ENCODE measurements around the gene ZDHHC17.

DNA sequence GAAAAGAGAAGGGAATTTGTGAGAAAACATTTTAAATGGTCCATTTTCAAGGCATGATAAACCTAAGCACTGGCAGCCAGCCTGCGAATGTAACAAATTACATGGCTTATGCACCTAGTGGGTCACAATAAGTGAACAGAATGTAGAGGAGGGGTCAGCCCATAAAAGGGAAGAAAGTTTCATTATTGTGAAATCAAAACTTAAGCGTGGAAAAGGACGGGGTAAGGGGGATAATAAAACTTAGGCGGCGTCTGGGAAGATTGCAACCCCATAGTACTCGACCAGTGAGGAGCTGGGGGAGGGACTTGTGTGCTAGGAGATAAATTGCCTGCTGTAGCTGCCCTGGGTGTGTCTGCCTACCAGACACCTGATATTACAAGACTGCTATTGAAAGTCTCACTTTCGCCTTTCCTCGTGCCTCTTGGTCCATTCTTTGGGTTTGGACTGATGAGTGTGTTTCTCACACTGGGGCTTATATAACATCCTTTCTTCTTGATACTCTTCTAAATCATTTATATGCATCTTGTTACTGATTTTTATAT lies 40.6 kb downstream of the ZDHHC17 start:
- no peak for TF ChIP-seq RCOR1 (IDR thresholded peaks at IDR 0.05; ENCODE audit: low read length)
- TF ChIP-seq, protein P1, sequence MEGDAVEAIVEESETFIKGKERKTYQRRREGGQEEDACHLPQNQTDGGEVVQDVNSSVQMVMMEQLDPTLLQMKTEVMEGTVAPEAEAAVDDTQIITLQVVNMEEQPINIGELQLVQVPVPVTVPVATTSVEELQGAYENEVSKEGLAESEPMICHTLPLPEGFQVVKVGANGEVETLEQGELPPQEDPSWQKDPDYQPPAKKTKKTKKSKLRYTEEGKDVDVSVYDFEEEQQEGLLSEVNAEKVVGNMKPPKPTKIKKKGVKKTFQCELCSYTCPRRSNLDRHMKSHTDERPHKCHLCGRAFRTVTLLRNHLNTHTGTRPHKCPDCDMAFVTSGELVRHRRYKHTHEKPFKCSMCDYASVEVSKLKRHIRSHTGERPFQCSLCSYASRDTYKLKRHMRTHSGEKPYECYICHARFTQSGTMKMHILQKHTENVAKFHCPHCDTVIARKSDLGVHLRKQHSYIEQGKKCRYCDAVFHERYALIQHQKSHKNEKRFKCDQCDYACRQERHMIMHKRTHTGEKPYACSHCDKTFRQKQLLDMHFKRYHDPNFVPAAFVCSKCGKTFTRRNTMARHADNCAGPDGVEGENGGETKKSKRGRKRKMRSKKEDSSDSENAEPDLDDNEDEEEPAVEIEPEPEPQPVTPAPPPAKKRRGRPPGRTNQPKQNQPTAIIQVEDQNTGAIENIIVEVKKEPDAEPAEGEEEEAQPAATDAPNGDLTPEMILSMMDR (IDR thresholded peaks at IDR 0.05): no peak

Measured in SK-N-SH (cell line).